ENCODE results near the gene F13A1.

- TF ChIP-seq CTCF (IDR thresholded peaks at IDR 0.05; ENCODE audit: low read length) (no peak), EZH2 (IDR thresholded peaks at IDR 0.05; ENCODE audit: borderline replicate concordance, low read length) (no peak)
Measured at GRCh38 chr6:6256886-6257285, 63.6 kb downstream of the F13A1 start.

All from OCI-LY1 (cell line).